Measurements from ENCODE around the gene CAMK2D. TPM values are rescaled to one million over a fixed set of nuclear protein-coding genes. Genes with fewer than 3 reads are reported as not detected.

Gene CAMK2D
- total and polyA plus RNA-seq, 5 donors = 77.2 to 177 (median 150) TPM

GRCh38 chr4:113586072-113586471 lies 175.5 kb downstream of the CAMK2D start:
- no peaks in the 10 kb centered on the region for H3K27me3 ChIP-seq (ENCODE audit: control insufficient read depth, insufficient read depth)
- peaks cover 10% of the 10 kb centered on the region for H3K4me1 ChIP-seq (ENCODE audit: control insufficient read depth, insufficient read depth, low read length)
- H3K4me3 ChIP-seq (ENCODE audit: low read length) = no peak overlapping the region
- no peak overlapping the region for H3K27ac ChIP-seq (ENCODE audit: low read length)
- no peak for ATAC-seq
- no peaks in the 10 kb centered on the region for H3K9me3 ChIP-seq (ENCODE audit: control insufficient read depth, low read length)
- intact Hi-C loops (cut with DNase I) = no loop called here
- DNase-seq = no peak

DNA sequence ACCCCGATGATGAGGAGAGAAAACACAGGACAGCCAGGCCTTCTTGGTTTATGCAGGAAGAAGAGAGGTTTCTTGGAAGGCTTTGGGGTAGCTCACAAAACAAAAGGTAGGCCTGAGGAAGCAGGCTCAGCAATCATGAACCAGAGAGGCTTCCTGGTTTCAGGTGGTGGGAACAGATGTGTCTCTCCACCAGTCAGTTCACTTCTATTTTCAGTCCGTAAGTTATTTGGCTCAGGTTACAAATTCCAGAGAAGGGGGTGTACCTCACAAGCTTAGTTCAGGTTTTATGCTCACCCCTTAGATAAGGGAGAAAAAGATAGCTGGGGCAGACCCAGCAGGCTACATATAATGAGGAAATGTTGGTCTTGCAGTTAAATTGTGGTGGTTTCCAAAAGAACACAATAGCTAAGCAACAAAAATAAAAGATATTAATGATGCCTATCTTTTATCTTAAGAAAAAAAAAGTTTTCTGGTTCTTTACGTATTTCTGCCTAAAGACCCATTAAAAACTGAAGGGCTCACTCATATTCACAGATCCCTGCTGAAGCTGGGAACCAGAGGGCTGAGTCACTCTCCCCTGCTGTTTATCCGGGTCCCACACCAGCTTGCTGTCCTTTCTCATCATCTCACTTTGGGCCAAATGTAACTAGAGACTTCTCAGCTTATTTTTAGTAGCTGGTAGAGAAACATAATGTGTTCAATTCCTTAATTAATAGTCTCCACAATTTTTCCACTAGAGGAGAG lies 177.0 kb downstream of the CAMK2D start:
- Histone ChIP-seq H3K27me3 (ENCODE audit: control insufficient read depth, insufficient read depth) (no peaks in the 10 kb centered on the region), H3K4me1 (ENCODE audit: control insufficient read depth, insufficient read depth, low read length) (peaks cover 10% of the 10 kb centered on the region), H3K4me3 (ENCODE audit: low read length) (no peak overlapping the region), H3K9me3 (ENCODE audit: control insufficient read depth, low read length) (no peaks in the 10 kb centered on the region), H3K27ac (ENCODE audit: low read length) (peak overlapping the region; percentile 99)
- intact Hi-C loops (cut with DNase I) = no loop called here
- DNase-seq (peak; percentile 31 to 43 (median 35)), ATAC-seq (peak; percentile 53 to 74)
- 50% methylated on average over 4 of the region's 4 CpGs for WGBS

DNA sequence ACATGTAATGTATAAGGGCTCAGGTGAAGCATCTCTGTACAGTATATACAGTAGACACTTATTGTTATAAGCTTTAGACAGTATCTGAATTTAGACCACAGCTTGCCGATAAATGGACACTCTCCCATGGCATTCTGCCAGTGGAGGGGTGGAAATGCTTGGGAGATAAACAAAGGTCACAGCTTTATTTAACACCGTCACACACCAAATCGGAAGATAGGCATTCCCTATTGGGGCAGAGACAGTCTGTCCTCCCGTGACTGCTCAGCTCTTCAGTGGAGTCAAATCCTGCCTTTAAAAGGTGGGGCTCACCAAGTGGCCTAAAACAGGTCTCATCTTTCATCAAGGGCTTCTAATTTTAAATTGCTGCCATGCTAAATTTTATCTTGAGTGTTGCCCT lies 178.8 kb downstream of the CAMK2D start:
- Histone ChIP-seq H3K9me3 (ENCODE audit: control insufficient read depth, low read length) (no peaks in the 10 kb centered on the region), H3K4me3 (ENCODE audit: low read length) (no peak overlapping the region), H3K4me1 (ENCODE audit: control insufficient read depth, insufficient read depth, low read length) (peaks cover 7% of the 10 kb centered on the region), H3K27me3 (ENCODE audit: control insufficient read depth, insufficient read depth) (no peaks in the 10 kb centered on the region), H3K27ac (ENCODE audit: low read length) (peak overlapping the region; percentile 37)
- intact Hi-C loops (cut with DNase I) = no loop called here
- 38% methylated on average over 4 of the region's 4 CpGs for WGBS
- peak; percentile 91 to 93 for ATAC-seq
- DNase-seq = peak; percentile 46 to 70 (median 53)

DNA sequence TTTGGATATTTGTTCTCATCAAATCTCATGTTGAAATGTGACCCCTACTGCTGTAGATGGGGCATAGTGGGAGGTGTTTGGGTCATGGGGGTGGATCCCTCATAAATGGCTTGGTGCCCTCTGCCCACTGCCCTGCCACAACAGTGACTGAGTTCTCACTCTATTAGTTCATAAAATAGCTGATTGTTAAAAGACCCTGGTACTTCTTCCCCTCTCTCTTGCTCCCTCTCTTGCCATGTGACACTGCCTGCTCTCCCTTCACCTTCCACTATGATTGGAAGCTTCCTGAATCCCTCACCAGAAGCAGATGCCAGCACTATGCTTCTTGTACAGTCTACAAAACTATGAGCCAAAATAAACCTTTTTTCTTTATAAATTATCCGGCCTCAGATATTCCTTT lies 182.2 kb downstream of the CAMK2D start:
- no peak for ATAC-seq
- WGBS = 85% methylated on average over 1 of the region's 1 CpG
- no peak for DNase-seq
- no peak overlapping the region for H3K4me3 ChIP-seq (ENCODE audit: low read length)
- H3K9me3 ChIP-seq (ENCODE audit: control insufficient read depth, low read length) = no peaks in the 10 kb centered on the region
- intact Hi-C loops (cut with DNase I) = no loop called here
- H3K4me1 ChIP-seq (ENCODE audit: control insufficient read depth, insufficient read depth, low read length) = peaks cover 7% of the 10 kb centered on the region
- H3K27me3 ChIP-seq (ENCODE audit: control insufficient read depth, insufficient read depth) = no peaks in the 10 kb centered on the region
- H3K27ac ChIP-seq (ENCODE audit: low read length) = peak overlapping the region; percentile 52

GRCh38 chr4:113576947-113577678 lies 184.4 kb downstream of the CAMK2D start:
- 93% methylated on average over 5 of the region's 5 CpGs for WGBS
- intact Hi-C loops (cut with DNase I) = no loop called here
- no peak for ATAC-seq
- Histone ChIP-seq H3K27me3 (ENCODE audit: control insufficient read depth, insufficient read depth) (no peaks in the 10 kb centered on the region), H3K4me3 (ENCODE audit: low read length) (no peak overlapping the region), H3K4me1 (ENCODE audit: control insufficient read depth, insufficient read depth, low read length) (peaks cover 4% of the 10 kb centered on the region), H3K9me3 (ENCODE audit: control insufficient read depth, low read length) (no peaks in the 10 kb centered on the region), H3K27ac (ENCODE audit: low read length) (no peak overlapping the region)
- no peak for DNase-seq

DNA sequence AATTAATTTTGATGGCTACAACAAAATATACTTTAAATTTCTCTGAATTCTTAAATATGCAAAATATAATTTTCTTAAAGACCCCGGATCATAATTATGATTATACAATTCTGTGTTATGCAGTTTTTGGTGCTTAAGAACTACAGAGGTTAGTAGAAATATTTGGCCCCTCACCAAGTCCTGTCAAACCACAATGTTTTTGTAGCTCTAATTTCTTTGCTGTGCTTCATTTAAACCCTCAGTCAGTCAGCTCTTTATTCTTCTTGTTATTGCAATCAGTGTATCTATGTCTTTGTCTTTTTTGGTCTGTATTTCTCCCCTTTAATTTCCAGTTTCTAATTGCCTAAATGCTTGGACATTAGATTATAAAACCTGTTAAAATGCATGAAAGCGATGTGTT lies 186.1 kb downstream of the CAMK2D start:
- no peaks in the 10 kb centered on the region for H3K9me3 ChIP-seq (ENCODE audit: control insufficient read depth, low read length)
- no peaks in the 10 kb centered on the region for H3K27me3 ChIP-seq (ENCODE audit: control insufficient read depth, insufficient read depth)
- WGBS = 69% methylated on average over 2 of the region's 2 CpGs
- no peak for DNase-seq
- H3K4me3 ChIP-seq (ENCODE audit: low read length) = no peak overlapping the region
- no peak for ATAC-seq
- H3K27ac ChIP-seq (ENCODE audit: low read length) = no peak overlapping the region
- intact Hi-C loops (cut with DNase I) = no loop called here
- H3K4me1 ChIP-seq (ENCODE audit: control insufficient read depth, insufficient read depth, low read length) = peaks cover 4% of the 10 kb centered on the region

GRCh38 chr4:113574636-113575103 lies 186.9 kb downstream of the CAMK2D start:
- intact Hi-C loops (cut with DNase I) = no loop called here
- DNase-seq (no peak), ATAC-seq (peak; percentile 50 to 65)
- Histone ChIP-seq H3K27ac (ENCODE audit: low read length) (peak overlapping the region; percentile 37), H3K4me1 (ENCODE audit: control insufficient read depth, insufficient read depth, low read length) (peaks cover 4% of the 10 kb centered on the region), H3K4me3 (ENCODE audit: low read length) (no peak overlapping the region), H3K27me3 (ENCODE audit: control insufficient read depth, insufficient read depth) (no peaks in the 10 kb centered on the region), H3K9me3 (ENCODE audit: control insufficient read depth, low read length) (no peaks in the 10 kb centered on the region)
- WGBS = 26% methylated on average over 1 of the region's 1 CpG

GRCh38 chr4:113572620-113573019 lies 188.9 kb downstream of the CAMK2D start:
- no peaks in the 10 kb centered on the region for H3K27me3 ChIP-seq (ENCODE audit: control insufficient read depth, insufficient read depth)
- DNase-seq = no peak
- 94% methylated on average over 3 of the region's 3 CpGs for WGBS

DNA sequence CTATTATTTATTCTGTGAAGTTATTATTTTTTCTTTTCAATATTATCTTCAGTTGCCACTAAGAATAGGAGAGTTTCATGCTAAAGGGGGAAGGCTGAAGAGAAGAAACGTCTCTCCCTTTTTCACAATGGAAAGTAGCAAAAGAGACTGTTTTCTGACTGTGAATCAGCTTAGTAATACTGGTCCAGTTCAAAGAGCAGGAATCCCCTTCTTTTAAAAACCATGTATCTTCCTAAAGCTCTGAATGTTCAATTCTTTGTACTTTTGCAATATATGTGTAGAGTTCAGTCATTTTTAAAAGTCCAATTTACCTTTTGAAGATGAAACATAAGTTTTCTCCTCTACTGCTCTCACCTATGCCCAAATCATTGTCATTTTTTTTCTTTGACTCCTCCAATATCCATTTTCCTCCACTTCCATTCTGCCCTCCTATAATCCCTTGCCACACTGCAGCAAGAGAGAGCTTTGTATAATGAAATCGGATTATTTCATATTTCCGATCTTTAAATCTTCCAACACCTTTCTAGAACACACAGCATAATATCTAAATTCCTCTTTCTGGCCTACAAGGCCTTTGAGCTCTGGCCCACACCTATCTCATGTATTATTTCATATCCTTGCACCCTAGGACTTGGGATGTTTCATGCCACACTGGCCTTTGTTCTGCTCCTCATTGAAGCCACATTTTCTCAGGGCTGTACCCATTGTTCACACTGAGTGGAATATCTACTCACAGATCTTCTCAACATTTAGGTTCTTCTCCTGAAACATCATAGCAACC lies 195.3 kb downstream of the CAMK2D start:
- Histone ChIP-seq H3K27ac (ENCODE audit: low read length) (no peak overlapping the region), H3K27me3 (ENCODE audit: control insufficient read depth, insufficient read depth) (no peaks in the 10 kb centered on the region), H3K4me1 (ENCODE audit: control insufficient read depth, insufficient read depth, low read length) (no peaks in the 10 kb centered on the region), H3K9me3 (ENCODE audit: control insufficient read depth, low read length) (no peaks in the 10 kb centered on the region), H3K4me3 (ENCODE audit: low read length) (no peak overlapping the region)
- 86% methylated on average over 3 of the region's 3 CpGs for WGBS
- intact Hi-C loops (cut with DNase I) = no loop called here
- no peak for ATAC-seq
- no peak for DNase-seq

More at GRCh38 chr4:113572620-113573019, 188.9 kb downstream of the CAMK2D start:
- no peak for ATAC-seq
- intact Hi-C loops (cut with DNase I) = no loop called here
- Histone ChIP-seq H3K4me1 (ENCODE audit: control insufficient read depth, insufficient read depth, low read length) (peaks cover 4% of the 10 kb centered on the region), H3K27ac (ENCODE audit: low read length) (no peak overlapping the region), H3K4me3 (ENCODE audit: low read length) (no peak overlapping the region), H3K9me3 (ENCODE audit: control insufficient read depth, low read length) (no peaks in the 10 kb centered on the region)

GRCh38 chr4:113565702-113566012 lies 195.9 kb downstream of the CAMK2D start:
- Histone ChIP-seq H3K4me3 (ENCODE audit: low read length) (no peak overlapping the region), H3K27me3 (ENCODE audit: control insufficient read depth, insufficient read depth) (no peaks in the 10 kb centered on the region), H3K9me3 (ENCODE audit: control insufficient read depth, low read length) (no peaks in the 10 kb centered on the region), H3K27ac (ENCODE audit: low read length) (no peak overlapping the region), H3K4me1 (ENCODE audit: control insufficient read depth, insufficient read depth, low read length) (no peaks in the 10 kb centered on the region)
- intact Hi-C loops (cut with DNase I) = no loop called here
- ATAC-seq = no peak
- DNase-seq = no peak

DNA sequence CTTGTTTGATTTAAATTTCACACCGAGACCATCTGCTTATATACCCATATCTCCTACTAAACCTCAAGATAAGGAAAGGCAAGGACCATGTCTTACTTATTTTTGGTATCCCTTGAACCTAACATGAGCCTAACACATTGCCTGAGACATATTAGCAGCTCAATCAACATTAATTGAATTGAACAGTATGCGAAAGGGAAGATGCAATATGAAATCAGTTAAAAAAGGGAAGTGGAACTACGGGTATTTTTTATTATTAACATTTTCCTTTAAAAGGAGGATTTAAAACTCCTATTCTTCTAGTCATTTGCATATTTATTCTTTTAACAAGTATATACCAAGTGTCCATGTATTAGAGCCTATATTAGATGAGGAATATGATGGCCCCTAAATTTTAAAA lies 197.0 kb downstream of the CAMK2D start:
- DNase-seq (no peak), ATAC-seq (no peak)
- intact Hi-C loops (cut with DNase I) = no loop called here
- H3K4me3 ChIP-seq (ENCODE audit: low read length) = no peak overlapping the region
- no peaks in the 10 kb centered on the region for H3K4me1 ChIP-seq (ENCODE audit: control insufficient read depth, insufficient read depth, low read length)
- no peak overlapping the region for H3K27ac ChIP-seq (ENCODE audit: low read length)
- WGBS = 88% methylated on average over 3 of the region's 3 CpGs
- H3K27me3 ChIP-seq (ENCODE audit: control insufficient read depth, insufficient read depth) = no peaks in the 10 kb centered on the region
- no peaks in the 10 kb centered on the region for H3K9me3 ChIP-seq (ENCODE audit: control insufficient read depth, low read length)
